BJ (cell line): Measurements from ENCODE around the gene LTA. TPM values are rescaled to one million over a fixed set of nuclear protein-coding genes. Genes with fewer than 3 reads are reported as not detected.
"Not testable (repeated sequence)": the region's sequence is repeated elsewhere in the genome, so short reads cannot be mapped to it uniquely, and the experiment has no call there.

Source experiments
- CTCF ChIA-PET: fragments of 350-600 bp; formaldehyde crosslinking; extraction: SDS; loops from one replicate; lab custom pipeline; 2021; ENCODE audit warnings: antibody characterized with exemption, inconsistent platforms; lab: Yijun Ruan, JAX
- POLR2A ChIA-PET: fragments of 300-600 bp; sonication (Branson Sonifier 250); formaldehyde crosslinking; extraction: SDS; loops from one replicate; lab custom pipeline; 2021; ENCODE audit warnings: antibody characterized with exemption; lab: Charles Lee
- DNase-seq: peaks from one replicate; pipeline ENCODE4 v3.0.0-alpha.2; 2011; ENCODE audit warnings: low read depth
- H3K27me3 ChIP-seq: 2 replicates; pipeline ENCODE4 v1.6.0; 2011; ENCODE audit warnings: low read length; ENCODE audit not compliant: control insufficient read depth, insufficient read depth
- H3K36me3 ChIP-seq: 2 replicates; pipeline ENCODE4 v1.5.1; 2011; ENCODE audit warnings: low read length; ENCODE audit not compliant: control insufficient read depth, insufficient read depth
- H3K4me3 ChIP-seq: 2 replicates; pipeline ENCODE4 v1.5.1; 2011; ENCODE audit warnings: low read depth, mild to moderate bottlenecking, control low read depth, low read length
- polyA plus RNA-seq: library from polyadenylated mRNA; depleted of rRNA; stranded (reverse); fragments of >200 nt; gene quantifications from 2 replicates; pipeline ENCODE4 v1.2.3, GENCODE V29; 2011
- TF ChIP-seq, protein P1 (sequence below): IDR thresholded peaks from 2 replicates; pipeline ENCODE4 v1.5.1; 2011; ENCODE audit warnings: low read depth, mild to moderate bottlenecking, control low read depth, inconsistent platforms, low read length, moderate library complexity; ENCODE audit not compliant: insufficient read depth

LTA gene
- polyA plus RNA-seq, 1 experiment = not detected

DNA sequence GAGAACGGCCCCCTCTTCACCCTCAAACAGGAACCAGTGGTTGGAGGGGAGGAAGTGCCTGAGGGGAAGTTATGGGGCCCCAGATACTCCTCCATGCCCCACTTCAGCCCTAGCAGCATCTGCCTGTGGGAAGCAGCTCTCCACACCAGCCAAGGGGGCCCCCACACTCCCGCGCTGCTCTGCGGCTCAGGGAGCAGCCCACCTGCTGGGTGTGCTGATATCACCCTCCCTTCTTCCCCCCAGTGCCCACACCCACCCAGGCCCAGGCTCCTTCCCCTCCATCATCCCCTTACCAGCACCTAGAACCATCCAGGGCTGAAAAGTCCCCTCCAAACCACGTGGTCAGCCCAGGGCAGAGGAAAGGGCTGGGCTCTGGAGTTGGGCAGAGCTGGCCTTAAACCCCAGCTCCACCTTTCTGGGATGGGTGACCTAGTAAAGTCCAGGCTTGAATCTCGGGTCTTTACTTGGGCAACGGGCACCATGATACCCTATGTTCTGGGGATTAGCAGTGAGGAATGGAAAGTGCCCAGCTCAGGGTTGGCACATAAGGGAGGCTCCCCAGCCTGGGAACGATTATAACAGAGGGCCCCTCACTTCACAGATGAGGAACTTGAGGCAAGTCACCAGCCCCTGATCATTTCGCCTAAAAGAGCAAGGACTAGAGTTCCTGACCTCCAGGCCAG lies 14.7 kb downstream of the LTA start:
- Histone ChIP-seq H3K36me3 (no peaks in the 10 kb centered on the region), H3K4me3 (no peak overlapping the region), H3K27me3 (no peaks in the 10 kb centered on the region)
- TF ChIP-seq, protein P1, sequence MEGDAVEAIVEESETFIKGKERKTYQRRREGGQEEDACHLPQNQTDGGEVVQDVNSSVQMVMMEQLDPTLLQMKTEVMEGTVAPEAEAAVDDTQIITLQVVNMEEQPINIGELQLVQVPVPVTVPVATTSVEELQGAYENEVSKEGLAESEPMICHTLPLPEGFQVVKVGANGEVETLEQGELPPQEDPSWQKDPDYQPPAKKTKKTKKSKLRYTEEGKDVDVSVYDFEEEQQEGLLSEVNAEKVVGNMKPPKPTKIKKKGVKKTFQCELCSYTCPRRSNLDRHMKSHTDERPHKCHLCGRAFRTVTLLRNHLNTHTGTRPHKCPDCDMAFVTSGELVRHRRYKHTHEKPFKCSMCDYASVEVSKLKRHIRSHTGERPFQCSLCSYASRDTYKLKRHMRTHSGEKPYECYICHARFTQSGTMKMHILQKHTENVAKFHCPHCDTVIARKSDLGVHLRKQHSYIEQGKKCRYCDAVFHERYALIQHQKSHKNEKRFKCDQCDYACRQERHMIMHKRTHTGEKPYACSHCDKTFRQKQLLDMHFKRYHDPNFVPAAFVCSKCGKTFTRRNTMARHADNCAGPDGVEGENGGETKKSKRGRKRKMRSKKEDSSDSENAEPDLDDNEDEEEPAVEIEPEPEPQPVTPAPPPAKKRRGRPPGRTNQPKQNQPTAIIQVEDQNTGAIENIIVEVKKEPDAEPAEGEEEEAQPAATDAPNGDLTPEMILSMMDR = no peak
- POLR2A ChIA-PET = no interaction called here
- CTCF ChIA-PET = interaction anchor here (0.8 to 15.5 kb wide), 5 partner anchors 9 to 39 kb away, joined by 3 to 182 read pairs (median 5); partner anchors contain the start of genes ATP6V1G2, NCR3 and NFKBIL1
- no peak for DNase-seq

DNA sequence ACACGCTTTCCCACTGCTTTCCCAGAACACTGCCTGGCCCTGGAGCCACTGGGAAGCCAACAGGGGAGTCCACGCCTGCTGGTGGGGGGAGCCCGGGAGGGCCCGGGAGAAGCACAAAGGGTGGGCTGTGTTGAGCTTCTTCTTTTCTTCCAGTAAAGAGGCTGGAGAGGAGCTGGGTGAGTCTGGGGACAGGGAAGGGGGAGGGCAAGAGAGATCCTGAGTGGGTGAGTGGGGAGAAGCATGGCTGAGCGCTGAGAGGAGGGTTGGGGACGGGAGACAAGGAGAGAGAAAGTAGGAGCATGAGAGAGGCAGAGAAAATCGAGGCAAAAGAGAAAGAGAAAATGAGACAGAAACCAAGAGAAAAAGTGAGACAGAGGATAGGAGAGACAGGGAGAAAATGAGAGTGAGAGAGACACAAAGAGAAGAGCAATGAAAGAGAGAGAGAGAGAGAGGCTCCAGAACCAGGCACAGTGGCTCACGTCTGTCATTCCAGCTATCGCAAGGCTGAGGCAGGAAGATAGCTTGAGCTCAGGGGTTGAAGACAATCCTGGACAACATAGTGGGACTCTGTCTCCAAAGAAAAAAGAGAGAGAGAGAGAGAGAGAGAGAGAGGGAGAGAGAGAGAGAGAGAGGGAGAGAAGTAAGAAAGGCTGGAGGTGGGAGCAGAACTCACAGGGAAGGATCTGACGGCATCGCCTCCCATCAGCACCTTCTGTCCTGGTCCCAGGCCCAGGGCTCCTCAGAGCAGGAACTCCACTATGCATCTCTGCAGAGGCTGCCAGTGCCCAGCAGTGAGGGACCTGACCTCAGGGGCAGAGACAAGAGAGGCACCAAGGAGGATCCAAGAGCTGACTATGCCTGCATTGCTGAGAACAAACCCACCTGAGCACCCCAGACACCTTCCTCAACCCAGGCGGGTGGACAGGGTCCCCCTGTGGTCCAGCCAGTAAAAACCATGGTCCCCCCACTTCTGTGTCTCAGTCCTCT lies 16.0 kb downstream of the LTA start:
- TF ChIP-seq, protein P1 = no peak
- Histone ChIP-seq H3K4me3 (no peak overlapping the region), H3K36me3 (no peaks in the 10 kb centered on the region), H3K27me3 (no peaks in the 10 kb centered on the region)
- CTCF ChIA-PET = interaction anchor here (2.5 to 15.5 kb wide), 3 partner anchors 8 to 40 kb away, joined by 12 to 182 read pairs (median 156); partner anchors contain the start of genes ATP6V1G2, NCR3 and NFKBIL1
- no peak for DNase-seq
- POLR2A ChIA-PET = interaction anchor here (0.7 kb wide), 1 partner anchor 24 kb away, joined by 3 read pairs; no protein-coding TSS in a partner anchor

DNA sequence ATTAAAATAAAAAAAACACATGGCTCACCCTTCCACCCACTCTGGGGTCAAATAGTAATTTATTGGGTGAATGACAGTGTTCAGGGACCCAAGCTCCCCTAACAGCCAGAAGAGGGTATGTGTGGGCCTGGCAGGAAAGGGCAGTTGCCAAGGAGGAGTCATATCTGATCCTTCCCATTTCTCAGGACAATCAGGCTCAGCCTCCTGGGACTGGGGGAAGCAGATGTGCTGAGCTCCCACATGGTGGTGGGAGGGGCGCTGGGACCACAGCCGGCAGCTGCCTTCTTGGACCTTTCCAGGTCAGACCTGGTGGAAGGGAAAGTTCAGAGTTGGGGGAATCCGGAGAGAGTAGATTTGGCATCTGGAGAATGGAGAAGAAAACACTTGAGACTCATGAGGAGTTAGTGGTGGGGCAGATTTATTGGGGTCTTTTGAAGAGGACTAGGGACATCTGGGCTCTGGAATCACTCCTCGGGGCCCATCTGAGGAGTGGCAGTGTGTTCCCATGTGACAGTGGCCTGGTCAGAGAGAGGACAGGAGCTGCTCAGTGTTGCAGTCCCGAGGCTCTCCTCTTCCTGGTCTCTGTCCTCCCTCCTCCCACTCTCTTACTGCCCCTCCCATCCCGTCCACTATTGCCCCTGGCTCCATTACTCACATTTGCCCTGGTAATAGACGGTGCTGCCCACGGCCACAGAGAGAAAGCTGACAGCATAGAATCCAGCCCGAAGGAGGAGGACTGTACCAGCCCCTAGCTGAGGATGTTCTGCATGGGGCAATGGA lies 17.0 kb downstream of the LTA start:
- ChIA-PET CTCF (interaction anchor here (1.1 to 15.5 kb wide), 4 partner anchors 8 to 41 kb away, joined by 3 to 182 read pairs (median 84); partner anchors contain the start of genes ATP6V1G2, NCR3 and NFKBIL1), POLR2A (interaction anchor here (0.7 kb wide), 1 partner anchor 25 kb away, joined by 3 read pairs; no protein-coding TSS in a partner anchor)
- DNase-seq = no peak
- Histone ChIP-seq H3K27me3 (no peaks in the 10 kb centered on the region), H3K4me3 (no peak overlapping the region), H3K36me3 (no peaks in the 10 kb centered on the region)
- TF ChIP-seq, protein P1 = no peak

DNA sequence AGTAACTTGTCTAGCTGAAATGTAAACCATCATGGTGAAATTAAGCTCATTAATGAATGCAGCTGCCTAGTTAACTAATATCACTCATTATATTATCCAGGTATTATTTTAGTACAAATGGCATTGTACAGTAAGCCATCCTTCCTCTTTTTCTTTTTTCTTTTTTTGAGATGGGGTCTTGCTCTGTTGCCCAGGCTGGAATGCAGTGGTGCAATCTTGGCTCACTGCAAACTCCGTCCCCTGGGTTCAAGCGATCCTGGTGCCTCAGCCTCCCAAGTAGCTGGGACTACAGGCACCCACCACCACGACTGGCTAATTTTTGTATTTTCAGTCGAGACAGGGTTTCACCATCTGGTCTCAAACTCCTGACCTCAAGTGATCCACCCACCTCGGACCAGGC lies 18.6 kb downstream of the LTA start:
- CTCF ChIA-PET = interaction anchor here (0.8 to 15.5 kb wide), 3 partner anchors 8 to 43 kb away, joined by 4 to 156 read pairs (median 12); partner anchors contain the start of genes ATP6V1G2 and NFKBIL1
- H3K4me3 ChIP-seq, DNase-seq, H3K27me3 ChIP-seq, H3K36me3 ChIP-seq, POLR2A ChIA-PET: not testable (repeated sequence)

DNA sequence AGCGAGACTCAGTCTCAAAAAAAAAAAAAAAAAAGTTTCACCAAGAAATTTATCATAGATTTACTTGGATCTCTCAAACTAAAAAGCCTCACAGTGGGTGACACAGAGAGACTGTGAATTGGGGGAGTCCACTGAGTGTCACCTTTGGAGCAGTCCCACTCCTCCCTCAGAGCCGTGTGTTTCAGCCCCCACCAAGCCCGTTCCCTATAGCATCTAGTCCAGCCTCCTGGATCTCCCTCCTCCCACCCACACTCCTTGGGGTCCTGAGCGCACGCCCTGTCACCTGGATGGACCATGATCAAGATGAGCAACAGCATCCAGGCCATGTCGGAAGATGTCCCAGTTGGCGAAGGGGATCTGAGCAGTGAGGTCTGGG lies 20.3 kb downstream of the LTA start:
- H3K36me3 ChIP-seq = no peaks in the 10 kb centered on the region
- ChIA-PET CTCF (interaction anchor here (1.3 to 11.7 kb wide), 3 partner anchors 8 to 98 kb away, joined by 5 to 433 read pairs (median 182); partner anchors contain the start of genes ATP6V1G2, DDX39B, LST1 and LTB), POLR2A (no interaction called here)
- DNase-seq = no peak
- H3K4me3 ChIP-seq = no peak overlapping the region
- TF ChIP-seq, protein P1 = no peak
- no peaks in the 10 kb centered on the region for H3K27me3 ChIP-seq
